ENCODE data around the gene MESD.

MESD gene

GRCh38 chr15:80942266-80942665 is 47.4 kb downstream of the MESD start:
- TF ChIP-seq CTCF (IDR thresholded peaks at IDR 0.05; ENCODE audit: extremely low read depth, missing control alignments): no peak

GRCh38 chr15:80940851-80941250 is 48.8 kb downstream of the MESD start:
- no peak for TF ChIP-seq CTCF (IDR thresholded peaks at IDR 0.05; ENCODE audit: extremely low read depth, missing control alignments)
- no peak for DNase-seq (ENCODE audit: low spot score)

More at GRCh38 chr15:80942266-80942665, 47.4 kb downstream of the MESD start:
- DNase-seq (ENCODE audit: low spot score): no peak

GRCh38 chr15:80940331-80940730 is 49.3 kb downstream of the MESD start:
- no peak for TF ChIP-seq CTCF (IDR thresholded peaks at IDR 0.05; ENCODE audit: extremely low read depth, missing control alignments)
- no peak for DNase-seq (ENCODE audit: low spot score)

- no peak for TF ChIP-seq CTCF (IDR thresholded peaks at IDR 0.05; ENCODE audit: extremely low read depth, missing control alignments)
- no peak for DNase-seq (ENCODE audit: low spot score)
These were observed 50.4 kb downstream of the MESD start for GRCh38 chr15:80939216-80939615.

GRCh38 chr15:80937718-80938117 is 51.9 kb downstream of the MESD start:
- DNase-seq (ENCODE audit: low spot score): no peak
- TF ChIP-seq CTCF (IDR thresholded peaks at IDR 0.05; ENCODE audit: extremely low read depth, missing control alignments): no peak

- TF ChIP-seq CTCF (IDR thresholded peaks at IDR 0.05; ENCODE audit: extremely low read depth, missing control alignments): no peak
- no peak for DNase-seq (ENCODE audit: low spot score)
These were observed 53.1 kb downstream of the MESD start for GRCh38 chr15:80936288-80937078.

GRCh38 chr15:80934761-80935221 is 54.8 kb downstream of the MESD start:
- no peak for TF ChIP-seq CTCF (IDR thresholded peaks at IDR 0.05; ENCODE audit: extremely low read depth, missing control alignments)
- DNase-seq (ENCODE audit: low spot score): no peak

All from GM20000 (cell line).